ENCODE results near the gene APLP1.

DNA sequence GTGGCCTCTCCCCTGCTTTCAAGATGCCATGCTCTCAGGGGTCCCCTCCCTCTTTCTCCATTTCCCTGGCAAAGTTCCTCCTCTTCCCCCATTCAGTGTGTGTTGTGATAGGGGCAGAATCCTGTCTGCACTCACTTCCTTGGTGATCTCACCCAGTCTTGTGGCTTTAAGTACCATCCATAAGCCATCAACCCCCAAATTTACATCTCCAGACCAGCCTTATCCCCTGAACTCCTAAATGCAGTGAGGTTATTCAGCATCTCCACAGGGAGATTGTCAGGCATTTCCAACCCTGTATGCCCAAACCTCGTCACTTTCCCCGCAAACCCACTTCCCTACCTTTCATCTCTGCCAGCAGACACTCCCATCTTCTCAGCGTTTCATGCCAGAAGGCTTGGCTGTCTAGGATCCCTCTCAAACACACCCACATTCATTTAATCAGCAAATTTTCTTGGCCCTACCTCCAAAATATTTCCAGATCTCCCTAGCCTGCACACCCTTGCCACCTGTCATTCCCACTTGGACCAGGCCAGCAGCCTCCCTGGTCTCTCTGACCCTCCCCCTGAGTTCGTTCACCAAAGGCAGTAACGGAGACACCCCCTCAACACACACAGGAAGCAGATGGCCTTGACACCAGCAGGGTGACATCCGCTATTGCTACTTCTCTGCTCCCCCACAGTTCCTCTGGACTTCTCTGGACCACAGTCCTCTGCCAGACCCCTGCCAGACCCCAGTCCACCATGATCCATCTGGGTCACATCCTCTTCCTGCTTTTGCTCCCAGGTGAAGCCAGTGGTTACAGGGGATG, 33.7 kb downstream of the APLP1 start, which contains the start of gene HCST:
- no peak for TF ChIP-seq POLR2AphosphoS5 (IDR thresholded peaks at IDR 0.05; ENCODE audit: borderline replicate concordance, low read depth, low read length)
- TF ChIP-seq EZH2 (IDR thresholded peaks at IDR 0.05), result no peak
- TF ChIP-seq FOXP2 (optimal IDR thresholded peaks at IDR 0.05; ENCODE audit: control extremely low read depth, extremely low read length, insufficient read depth), result no peak

Data from SK-N-MC (cell line).